ENCODE measurements around the gene SYNJ2.
"Not testable (repeated sequence)": the region's sequence is repeated elsewhere in the genome, so short reads cannot be mapped to it uniquely, and the experiment has no call there.

The SYNJ2 gene

GRCh38 chr6:157966589-157966977 is 15.1 kb upstream of the SYNJ2 start:
- no peak for TF ChIP-seq CTCF (IDR thresholded peaks at IDR 0.05; ENCODE audit: insufficient read depth, low read depth, low read length, missing control alignments)
- DNase-seq (ENCODE audit: low read depth), result no peak
- H3K4me3 ChIP-seq (ENCODE audit: low read length), result no peak overlapping the region

- DNase-seq (ENCODE audit: low read depth), result no peak
- no peak for TF ChIP-seq CTCF (IDR thresholded peaks at IDR 0.05; ENCODE audit: insufficient read depth, low read depth, low read length, missing control alignments)
- no peak overlapping the region for H3K4me3 ChIP-seq (ENCODE audit: low read length)
Measured at GRCh38 chr6:157967020-157967419, 14.6 kb upstream of the SYNJ2 start.

- TF ChIP-seq CTCF (IDR thresholded peaks at IDR 0.05; ENCODE audit: insufficient read depth, low read depth, low read length, missing control alignments), result no peak
- no peak for DNase-seq (ENCODE audit: low read depth)
- no peak overlapping the region for H3K4me3 ChIP-seq (ENCODE audit: low read length)
Measured at GRCh38 chr6:157967486-157967885, 14.2 kb upstream of the SYNJ2 start.

GRCh38 chr6:157972177-157972576 is 9.5 kb upstream of the SYNJ2 start:
- DNase-seq (ENCODE audit: low read depth); H3K4me3 ChIP-seq (ENCODE audit: low read length): not testable (repeated sequence)

- H3K4me3 ChIP-seq (ENCODE audit: low read length), result no peak overlapping the region
- TF ChIP-seq CTCF (IDR thresholded peaks at IDR 0.05; ENCODE audit: insufficient read depth, low read depth, low read length, missing control alignments), result no peak
- DNase-seq (ENCODE audit: low read depth), result peak; percentile 21
Measured at GRCh38 chr6:157974341-157974894, 7.2 kb upstream of the SYNJ2 start.

GRCh38 chr6:157974967-157975366 is 6.7 kb upstream of the SYNJ2 start:
- TF ChIP-seq CTCF (IDR thresholded peaks at IDR 0.05; ENCODE audit: insufficient read depth, low read depth, low read length, missing control alignments), result no peak
- H3K4me3 ChIP-seq (ENCODE audit: low read length), result no peak overlapping the region
- no peak for DNase-seq (ENCODE audit: low read depth)

- no peak overlapping the region for H3K4me3 ChIP-seq (ENCODE audit: low read length)
- TF ChIP-seq CTCF (IDR thresholded peaks at IDR 0.05; ENCODE audit: insufficient read depth, low read depth, low read length, missing control alignments), result no peak
- no peak for DNase-seq (ENCODE audit: low read depth)
Measured at GRCh38 chr6:157975456-157975855, 6.2 kb upstream of the SYNJ2 start.
